Measurements from ENCODE around the gene ZNF521.
"Not testable (repeated sequence)": the region's sequence is repeated elsewhere in the genome, so short reads cannot be mapped to it uniquely, and the experiment has no call there.

ZNF521 gene

DNA sequence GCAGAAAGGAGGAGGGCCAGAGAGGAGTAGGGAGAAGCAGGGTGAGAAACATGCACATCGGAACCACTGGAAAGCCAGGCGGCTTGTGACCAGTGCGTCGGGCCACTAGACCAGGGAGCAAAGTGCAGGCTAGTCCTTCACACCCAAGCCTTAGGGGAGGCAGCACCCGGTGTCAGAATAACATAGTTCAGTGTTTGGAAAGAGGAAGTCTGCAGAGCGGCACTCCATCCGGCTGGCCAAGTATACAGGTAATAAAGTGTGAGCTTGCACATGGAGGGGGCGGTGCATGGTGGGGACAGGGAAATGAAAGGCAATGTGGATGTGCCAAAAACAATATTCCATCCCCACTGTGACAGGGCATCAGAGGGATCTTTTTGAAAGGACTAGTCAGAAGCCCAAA lies 69.7 kb downstream of the ZNF521 start:
- no peak for DNase-seq
- Histone ChIP-seq H3K36me3 (ENCODE audit: control insufficient read depth, insufficient read depth, low read length) (no peaks in the 10 kb centered on the region), H3K9me3 (ENCODE audit: control insufficient read depth, low read length) (no peaks in the 10 kb centered on the region), H3K27ac (ENCODE audit: insufficient read depth, low read length, poor library complexity, severe bottlenecking) (no peak overlapping the region), H3K4me1 (ENCODE audit: control insufficient read depth, insufficient read depth, low read length, poor library complexity, severe bottlenecking) (no peaks in the 10 kb centered on the region), H3K4me3 (ENCODE audit: insufficient read depth, low read depth, low read length, poor library complexity, severe bottlenecking) (no peak overlapping the region), H3K27me3 (replicated peaks; ENCODE audit: control insufficient read depth, insufficient read depth, low read length, poor library complexity, severe bottlenecking) (no peaks in the 10 kb centered on the region)

GRCh38 chr18:25281556-25281955 lies 70.4 kb downstream of the ZNF521 start:
- Histone ChIP-seq H3K4me3 (ENCODE audit: insufficient read depth, low read depth, low read length, poor library complexity, severe bottlenecking) (no peak overlapping the region), H3K4me1 (ENCODE audit: control insufficient read depth, insufficient read depth, low read length, poor library complexity, severe bottlenecking) (no peaks in the 10 kb centered on the region), H3K27ac (ENCODE audit: insufficient read depth, low read length, poor library complexity, severe bottlenecking) (no peak overlapping the region), H3K27me3 (replicated peaks; ENCODE audit: control insufficient read depth, insufficient read depth, low read length, poor library complexity, severe bottlenecking) (no peaks in the 10 kb centered on the region), H3K9me3 (ENCODE audit: control insufficient read depth, low read length) (no peaks in the 10 kb centered on the region), H3K36me3 (ENCODE audit: control insufficient read depth, insufficient read depth, low read length) (no peaks in the 10 kb centered on the region)
- DNase-seq = no peak

GRCh38 chr18:25279961-25280360 lies 72.0 kb downstream of the ZNF521 start:
- DNase-seq = no peak
- Histone ChIP-seq H3K9me3 (ENCODE audit: control insufficient read depth, low read length) (no peaks in the 10 kb centered on the region), H3K27ac (ENCODE audit: insufficient read depth, low read length, poor library complexity, severe bottlenecking) (no peak overlapping the region)

GRCh38 chr18:25279556-25279955 lies 72.4 kb downstream of the ZNF521 start:
- H3K9me3 ChIP-seq (ENCODE audit: control insufficient read depth, low read length) = no peaks in the 10 kb centered on the region
- H3K4me3 ChIP-seq (ENCODE audit: insufficient read depth, low read depth, low read length, poor library complexity, severe bottlenecking) = no peak overlapping the region
- H3K27me3 ChIP-seq (replicated peaks; ENCODE audit: control insufficient read depth, insufficient read depth, low read length, poor library complexity, severe bottlenecking) = no peaks in the 10 kb centered on the region
- no peaks in the 10 kb centered on the region for H3K4me1 ChIP-seq (ENCODE audit: control insufficient read depth, insufficient read depth, low read length, poor library complexity, severe bottlenecking)
- H3K36me3 ChIP-seq (ENCODE audit: control insufficient read depth, insufficient read depth, low read length) = no peaks in the 10 kb centered on the region
- H3K27ac ChIP-seq (ENCODE audit: insufficient read depth, low read length, poor library complexity, severe bottlenecking) = no peak overlapping the region
- DNase-seq = no peak

More at GRCh38 chr18:25279961-25280360, 72.0 kb downstream of the ZNF521 start:
- Histone ChIP-seq H3K4me1 (ENCODE audit: control insufficient read depth, insufficient read depth, low read length, poor library complexity, severe bottlenecking) (no peaks in the 10 kb centered on the region), H3K4me3 (ENCODE audit: insufficient read depth, low read depth, low read length, poor library complexity, severe bottlenecking) (no peak overlapping the region), H3K36me3 (ENCODE audit: control insufficient read depth, insufficient read depth, low read length) (no peaks in the 10 kb centered on the region), H3K27me3 (replicated peaks; ENCODE audit: control insufficient read depth, insufficient read depth, low read length, poor library complexity, severe bottlenecking) (no peaks in the 10 kb centered on the region)

DNA sequence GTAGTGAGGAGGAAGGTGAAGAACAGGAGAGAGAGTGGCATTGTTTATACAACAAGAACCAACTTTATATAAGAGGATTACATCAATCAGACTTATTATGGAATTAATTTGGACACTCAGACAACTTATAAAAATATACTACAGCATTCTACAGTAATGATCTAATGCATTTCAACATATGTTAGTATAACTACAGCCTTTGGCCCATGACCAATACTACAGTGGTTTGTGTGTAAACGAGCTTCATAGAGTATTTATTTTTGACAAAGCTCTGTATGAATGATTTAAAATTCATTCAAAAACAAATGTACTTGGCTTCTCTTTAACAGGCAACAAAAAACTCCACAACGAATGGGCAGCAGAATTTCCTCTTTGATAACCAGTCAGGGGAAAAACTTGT lies 72.8 kb downstream of the ZNF521 start:
- H3K4me3 ChIP-seq (ENCODE audit: insufficient read depth, low read depth, low read length, poor library complexity, severe bottlenecking) = no peak overlapping the region
- no peaks in the 10 kb centered on the region for H3K4me1 ChIP-seq (ENCODE audit: control insufficient read depth, insufficient read depth, low read length, poor library complexity, severe bottlenecking)
- no peak for DNase-seq
- H3K27me3 ChIP-seq (replicated peaks; ENCODE audit: control insufficient read depth, insufficient read depth, low read length, poor library complexity, severe bottlenecking) = no peaks in the 10 kb centered on the region
- H3K27ac ChIP-seq (ENCODE audit: insufficient read depth, low read length, poor library complexity, severe bottlenecking) = no peak overlapping the region
- no peaks in the 10 kb centered on the region for H3K9me3 ChIP-seq (ENCODE audit: control insufficient read depth, low read length)
- H3K36me3 ChIP-seq (ENCODE audit: control insufficient read depth, insufficient read depth, low read length) = no peaks in the 10 kb centered on the region

- Histone ChIP-seq H3K36me3 (ENCODE audit: control insufficient read depth, insufficient read depth, low read length) (no peaks in the 10 kb centered on the region), H3K4me1 (ENCODE audit: control insufficient read depth, insufficient read depth, low read length, poor library complexity, severe bottlenecking) (no peaks in the 10 kb centered on the region), H3K9me3 (ENCODE audit: control insufficient read depth, low read length) (no peaks in the 10 kb centered on the region), H3K27ac (ENCODE audit: insufficient read depth, low read length, poor library complexity, severe bottlenecking) (no peak overlapping the region), H3K4me3 (ENCODE audit: insufficient read depth, low read depth, low read length, poor library complexity, severe bottlenecking) (no peak overlapping the region), H3K27me3 (replicated peaks; ENCODE audit: control insufficient read depth, insufficient read depth, low read length, poor library complexity, severe bottlenecking) (no peaks in the 10 kb centered on the region)
- DNase-seq = no peak
These were observed 73.6 kb downstream of the ZNF521 start for GRCh38 chr18:25278394-25278793.

DNA sequence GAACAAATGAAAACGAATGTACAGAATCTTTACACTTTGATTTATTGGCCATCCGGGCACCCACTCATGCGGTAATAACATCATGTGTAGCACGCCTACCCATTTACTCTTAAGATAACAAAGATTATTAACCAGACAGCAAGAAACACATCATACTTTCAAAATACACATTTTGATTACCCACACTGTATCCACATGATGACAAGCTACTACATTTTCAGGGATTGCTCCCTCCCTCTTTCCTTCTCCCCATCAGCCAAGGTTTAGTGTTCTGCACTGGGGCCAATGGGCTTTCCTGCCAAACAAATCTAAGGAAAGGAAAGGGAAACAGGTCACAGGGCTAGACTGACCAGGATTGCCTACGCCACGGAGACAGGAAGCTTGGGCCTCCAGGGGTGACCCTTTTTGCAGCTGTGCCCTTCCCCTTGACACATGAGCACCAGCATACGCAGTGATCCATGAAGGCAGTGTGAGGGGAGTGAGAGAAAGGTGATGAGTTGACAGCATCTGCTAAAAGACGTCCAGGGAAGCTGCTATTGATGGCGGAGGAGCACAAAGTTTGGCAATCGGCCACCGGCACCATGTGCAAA lies 76.5 kb downstream of the ZNF521 start:
- Histone ChIP-seq H3K9me3 (ENCODE audit: control insufficient read depth, low read length) (no peaks in the 10 kb centered on the region), H3K4me1 (ENCODE audit: control insufficient read depth, insufficient read depth, low read length, poor library complexity, severe bottlenecking) (no peaks in the 10 kb centered on the region), H3K27ac (ENCODE audit: insufficient read depth, low read length, poor library complexity, severe bottlenecking) (no peak overlapping the region), H3K4me3 (ENCODE audit: insufficient read depth, low read depth, low read length, poor library complexity, severe bottlenecking) (no peak overlapping the region), H3K27me3 (replicated peaks; ENCODE audit: control insufficient read depth, insufficient read depth, low read length, poor library complexity, severe bottlenecking) (no peaks in the 10 kb centered on the region), H3K36me3 (ENCODE audit: control insufficient read depth, insufficient read depth, low read length) (no peaks in the 10 kb centered on the region)
- no peak for DNase-seq

- Histone ChIP-seq H3K27me3 (replicated peaks; ENCODE audit: control insufficient read depth, insufficient read depth, low read length, poor library complexity, severe bottlenecking) (no peaks in the 10 kb centered on the region), H3K27ac (ENCODE audit: insufficient read depth, low read length, poor library complexity, severe bottlenecking) (no peak overlapping the region), H3K36me3 (ENCODE audit: control insufficient read depth, insufficient read depth, low read length) (no peaks in the 10 kb centered on the region), H3K9me3 (ENCODE audit: control insufficient read depth, low read length) (no peaks in the 10 kb centered on the region), H3K4me1 (ENCODE audit: control insufficient read depth, insufficient read depth, low read length, poor library complexity, severe bottlenecking) (no peaks in the 10 kb centered on the region), H3K4me3 (ENCODE audit: insufficient read depth, low read depth, low read length, poor library complexity, severe bottlenecking) (no peak overlapping the region)
- DNase-seq = no peak
These were observed 77.0 kb downstream of the ZNF521 start for GRCh38 chr18:25274926-25275325.

DNA sequence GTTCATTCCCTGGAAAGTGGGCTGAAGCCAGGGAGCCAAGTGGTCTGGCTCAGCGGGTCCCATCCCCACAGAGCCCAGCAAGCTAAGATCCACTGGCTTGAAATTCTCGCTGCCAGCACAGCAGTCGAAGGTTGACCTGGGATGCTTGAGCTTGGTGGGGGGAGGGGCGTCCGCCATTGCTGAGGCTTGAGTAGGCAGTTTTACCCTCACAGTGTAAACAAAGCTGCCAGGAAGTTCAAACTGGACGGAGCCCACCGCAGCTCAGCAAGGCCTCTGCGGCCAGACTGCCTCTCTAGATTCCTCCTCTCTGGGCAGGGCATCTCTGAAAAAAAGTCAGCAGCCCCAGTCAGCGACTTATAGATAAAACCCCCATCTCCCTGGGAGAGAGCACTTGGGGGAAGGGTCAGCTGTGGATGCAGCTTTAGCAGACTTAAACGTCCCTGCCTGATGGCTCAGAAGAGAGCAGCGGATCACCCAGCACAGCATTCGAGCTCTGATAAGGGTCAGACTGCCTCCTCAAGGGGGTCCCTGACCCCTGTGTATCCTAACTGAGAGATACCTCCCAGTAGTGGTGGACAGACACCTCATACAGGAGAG lies 84.9 kb downstream of the ZNF521 start:
- H3K9me3 ChIP-seq (ENCODE audit: control insufficient read depth, low read length); H3K4me3 ChIP-seq (ENCODE audit: insufficient read depth, low read depth, low read length, poor library complexity, severe bottlenecking); H3K4me1 ChIP-seq (ENCODE audit: control insufficient read depth, insufficient read depth, low read length, poor library complexity, severe bottlenecking); H3K27ac ChIP-seq (ENCODE audit: insufficient read depth, low read length, poor library complexity, severe bottlenecking); H3K36me3 ChIP-seq (ENCODE audit: control insufficient read depth, insufficient read depth, low read length); H3K27me3 ChIP-seq (replicated peaks; ENCODE audit: control insufficient read depth, insufficient read depth, low read length, poor library complexity, severe bottlenecking); DNase-seq: not testable (repeated sequence)

- Histone ChIP-seq H3K9me3 (ENCODE audit: control insufficient read depth, low read length) (no peaks in the 10 kb centered on the region), H3K36me3 (ENCODE audit: control insufficient read depth, insufficient read depth, low read length) (no peaks in the 10 kb centered on the region), H3K27ac (ENCODE audit: insufficient read depth, low read length, poor library complexity, severe bottlenecking) (no peak overlapping the region), H3K4me1 (ENCODE audit: control insufficient read depth, insufficient read depth, low read length, poor library complexity, severe bottlenecking) (no peaks in the 10 kb centered on the region), H3K27me3 (replicated peaks; ENCODE audit: control insufficient read depth, insufficient read depth, low read length, poor library complexity, severe bottlenecking) (no peaks in the 10 kb centered on the region), H3K4me3 (ENCODE audit: insufficient read depth, low read depth, low read length, poor library complexity, severe bottlenecking) (no peak overlapping the region)
- DNase-seq = no peak
These were observed 89.0 kb downstream of the ZNF521 start for GRCh38 chr18:25262920-25263319.

Data from effector memory CD4-positive, alpha-beta T cell (primary cell).